Fibroblast of skin of back (primary cell): Measurements from ENCODE around the gene KLK5. TPM values are rescaled to one million over a fixed set of nuclear protein-coding genes. Genes with fewer than 3 reads are reported as not detected.
"Not testable (repeated sequence)": the region's sequence is repeated elsewhere in the genome, so short reads cannot be mapped to it uniquely, and the experiment has no call there.

Experiments
- DNase-seq: peaks from one replicate; pipeline ENCODE4 v3.0.0-alpha.2; 2013
- polyA plus RNA-seq, 2 experiments: library from polyadenylated mRNA; unstranded; fragments of 120-200 nt; gene quantifications; one replicate each; pipeline ENCODE4 v1.2.1, GENCODE V29; 2013; ENCODE audit not compliant: insufficient read length in 2 of 2

Gene KLK5, protein sequence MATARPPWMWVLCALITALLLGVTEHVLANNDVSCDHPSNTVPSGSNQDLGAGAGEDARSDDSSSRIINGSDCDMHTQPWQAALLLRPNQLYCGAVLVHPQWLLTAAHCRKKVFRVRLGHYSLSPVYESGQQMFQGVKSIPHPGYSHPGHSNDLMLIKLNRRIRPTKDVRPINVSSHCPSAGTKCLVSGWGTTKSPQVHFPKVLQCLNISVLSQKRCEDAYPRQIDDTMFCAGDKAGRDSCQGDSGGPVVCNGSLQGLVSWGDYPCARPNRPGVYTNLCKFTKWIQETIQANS
- polyA plus RNA-seq (2013, experiment 1 of 2; ENCODE audit: insufficient read length) = not detected
- polyA plus RNA-seq (2013, experiment 2 of 2; ENCODE audit: insufficient read length) = not detected

DNA sequence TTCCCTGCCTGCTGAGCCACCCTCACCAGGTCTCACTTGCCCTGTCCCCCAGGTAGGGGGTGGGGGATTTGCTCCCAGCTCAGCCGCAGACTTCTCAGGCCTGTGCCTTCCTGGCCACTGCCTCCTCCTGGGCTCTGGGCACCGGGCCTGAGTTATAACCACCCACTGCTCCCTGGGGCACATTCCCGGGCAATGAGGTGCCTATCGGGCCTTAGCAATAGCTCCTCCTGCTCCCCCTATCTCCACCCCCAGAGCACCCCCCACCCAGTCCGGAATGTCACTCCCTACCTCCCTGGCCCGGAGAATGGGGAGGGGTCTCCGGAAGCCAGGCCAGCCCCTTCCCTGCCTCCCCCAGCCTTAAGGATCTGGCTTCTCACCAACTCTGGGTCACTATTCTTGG, at the start of gene KLK5:
KLK5 (minus strand) TSS at position 129 of the 400 bp plus-strand sequence. CDS start 381 bp downstream, outside the sequence.
- no peak for DNase-seq

DNA sequence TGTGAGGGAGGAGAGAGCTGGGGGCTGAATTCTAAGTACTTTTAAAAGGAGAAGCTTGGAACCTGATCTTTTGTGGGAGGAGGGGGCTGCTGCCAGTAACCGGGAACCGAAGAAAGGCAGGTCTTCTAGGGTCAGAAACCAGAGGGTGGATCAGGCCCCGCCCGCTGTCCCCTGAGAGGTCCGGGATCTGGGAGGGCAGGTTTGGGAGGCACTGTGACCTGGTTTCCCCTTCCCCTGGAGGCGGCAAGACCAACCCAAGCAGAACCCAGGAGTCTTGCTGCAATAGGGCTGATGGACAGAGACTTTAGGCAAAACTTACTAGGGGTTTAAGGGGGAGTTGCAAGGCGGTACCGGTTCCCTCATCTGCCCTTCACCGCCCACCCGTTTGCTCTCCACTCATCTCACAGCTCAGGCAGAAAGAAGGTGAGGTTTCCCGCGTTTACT, 49.3 kb upstream of the KLK5 start:
- DNase-seq = no peak

DNA sequence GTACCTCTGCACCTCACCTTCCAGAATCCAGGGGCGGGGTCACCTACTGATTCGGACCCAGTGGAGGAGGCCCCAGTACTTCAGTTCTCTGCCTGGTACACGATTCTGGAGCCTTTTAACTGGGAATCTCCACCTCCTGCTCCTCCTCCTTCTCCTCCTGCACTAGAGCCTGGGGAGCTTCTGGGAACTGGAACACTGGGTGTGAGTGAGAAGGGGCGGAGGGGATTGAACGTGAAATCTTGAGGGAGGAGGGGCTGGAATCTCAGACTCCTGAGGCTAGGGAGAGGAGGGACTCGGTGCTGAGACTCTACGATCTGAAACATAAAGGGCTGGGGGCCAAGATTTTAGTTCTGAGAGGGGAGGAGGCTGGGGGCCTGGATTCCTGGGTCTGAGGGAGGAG, 48.7 kb upstream of the KLK5 start, which contains the start of gene KLK8:
KLK8 (minus strand) TSS at position 90 of the 400 bp plus-strand sequence. CDS start 437 bp downstream, outside the sequence.
- no peak for DNase-seq

DNA sequence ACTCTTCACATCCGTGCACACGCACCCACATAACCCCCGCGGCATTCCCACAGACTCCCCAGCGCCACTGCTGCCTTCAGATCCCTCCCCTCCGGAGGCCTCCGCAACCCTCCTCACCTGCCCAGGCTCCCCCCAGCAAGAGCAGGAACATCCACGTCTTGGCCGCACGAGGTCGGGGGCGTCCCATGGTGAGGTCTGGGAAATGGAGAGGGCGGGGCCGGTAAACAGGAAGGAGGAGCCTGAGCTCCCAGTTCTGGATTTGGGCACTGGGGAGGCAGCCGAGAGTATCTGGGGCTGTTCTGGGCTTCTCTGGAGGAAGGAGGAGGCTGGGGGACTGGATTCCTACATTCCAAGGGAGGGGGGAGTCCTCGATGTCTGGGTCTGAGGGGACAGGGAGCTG, 48.1 kb upstream of the KLK5 start:
- no peak for DNase-seq

DNA sequence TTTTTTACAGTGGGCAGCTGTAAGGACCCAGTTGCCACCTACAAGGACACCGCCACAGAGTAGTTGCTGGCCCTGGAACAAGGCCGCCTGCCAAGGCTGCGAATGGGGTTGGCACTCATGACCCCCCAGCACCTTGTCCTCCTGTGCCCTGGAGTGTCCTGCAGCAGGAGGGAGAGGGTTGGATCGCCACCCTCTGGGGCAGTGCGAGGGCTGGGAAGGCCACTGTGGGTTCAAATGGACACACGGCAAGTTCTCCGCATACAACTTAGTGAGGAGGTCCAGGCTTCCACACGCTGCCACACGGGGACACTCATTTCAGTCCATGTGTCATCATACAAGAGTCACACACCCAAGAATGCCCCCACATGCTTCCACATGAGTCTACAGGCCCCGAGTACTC, 47.6 kb upstream of the KLK5 start:
- no peak for DNase-seq

DNA sequence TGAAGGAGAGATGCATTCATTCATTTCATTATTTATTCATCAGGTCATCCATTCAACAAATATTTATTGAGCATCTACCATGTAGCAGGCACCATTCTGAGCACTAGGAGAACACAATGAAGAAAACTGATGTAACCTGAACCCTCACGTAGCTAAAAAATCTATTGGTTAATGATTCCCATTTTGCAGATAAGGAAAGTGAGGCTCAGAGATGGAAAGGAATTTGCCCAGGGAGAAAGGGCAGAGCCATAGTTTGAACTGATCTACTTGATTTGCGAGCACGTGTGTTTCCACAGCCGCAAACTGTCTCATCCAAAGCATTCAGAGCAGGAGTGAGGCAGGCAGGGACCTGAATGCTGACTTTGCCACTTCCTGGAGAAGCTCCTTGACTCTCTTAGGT, 45.8 kb upstream of the KLK5 start:
- no peak for DNase-seq

DNA sequence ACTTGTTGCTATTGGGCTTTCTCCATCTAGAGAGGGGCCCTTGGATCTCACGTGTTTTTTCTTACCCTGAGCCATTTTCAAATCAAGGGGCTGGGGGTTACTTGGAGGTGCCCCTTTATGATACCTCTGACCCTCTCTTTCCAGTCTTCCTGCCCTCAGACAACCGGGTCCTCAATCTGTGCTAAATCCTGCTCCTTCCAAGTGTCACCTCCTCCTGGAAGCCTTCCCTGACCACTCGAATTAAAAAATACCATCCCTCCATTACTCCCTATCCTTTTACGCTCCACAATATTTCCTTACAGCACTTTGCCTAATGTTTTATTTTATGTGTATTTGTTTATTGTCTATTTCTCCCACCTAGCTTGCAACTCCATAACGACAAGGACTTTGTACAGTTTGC, 45.2 kb upstream of the KLK5 start:
- DNase-seq = no peak

DNA sequence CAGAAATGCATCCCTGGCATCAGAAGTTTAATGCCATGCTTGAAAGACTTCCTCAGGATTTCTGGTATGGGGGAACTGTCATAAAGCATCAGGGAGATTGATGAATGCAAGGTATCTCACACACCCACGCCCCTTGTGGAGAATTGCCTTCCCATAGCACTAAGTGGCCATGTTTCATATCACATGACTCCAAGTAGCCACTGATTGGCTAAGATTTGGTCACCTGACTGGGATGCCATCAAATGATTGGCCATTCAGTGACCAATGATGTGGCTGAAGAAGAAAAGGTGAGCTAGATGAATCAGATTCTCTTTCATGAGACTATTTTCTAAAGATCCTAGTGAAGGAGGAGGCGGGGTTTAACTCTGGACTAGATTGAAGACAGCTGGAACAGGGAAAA, 41.3 kb upstream of the KLK5 start:
- no peak for DNase-seq

DNA sequence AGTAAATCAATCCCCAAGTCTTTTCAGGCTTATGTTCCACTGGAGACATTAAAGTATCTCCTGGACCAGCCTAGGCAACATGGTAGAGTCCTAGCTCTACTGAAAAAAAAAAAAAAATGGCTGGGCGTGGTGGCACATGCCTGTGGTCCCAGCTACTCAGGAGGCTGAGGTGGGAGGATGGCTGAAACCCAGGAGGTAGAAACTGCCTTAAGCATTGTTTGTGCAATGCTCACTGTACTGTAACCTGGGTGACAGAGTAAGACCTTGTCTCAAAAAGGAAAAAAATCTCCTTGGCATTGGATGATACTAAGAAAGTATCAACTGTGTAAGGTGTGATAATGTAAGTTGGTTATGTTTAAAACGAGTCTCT, 39.8 kb upstream of the KLK5 start:
- DNase-seq = no peak

DNA sequence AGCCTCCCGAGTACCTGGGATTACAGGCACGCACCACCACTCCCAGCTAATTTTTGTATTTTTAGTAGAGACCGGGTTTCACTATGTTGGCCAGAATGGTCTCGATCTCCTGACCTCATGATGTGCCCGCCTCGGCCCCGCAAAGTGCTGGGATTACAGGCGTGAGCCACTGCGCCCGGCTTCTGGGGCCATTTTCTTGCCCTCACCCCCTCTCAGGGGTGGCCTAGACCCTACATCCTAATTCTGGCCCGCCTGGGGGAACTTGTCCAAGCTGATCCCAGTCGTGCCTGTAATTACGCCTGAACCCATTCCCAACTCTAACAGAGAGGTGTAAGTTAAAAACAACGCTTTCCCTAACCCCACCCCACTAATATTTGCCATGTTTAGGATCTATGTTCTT, 31.6 kb upstream of the KLK5 start:
- not testable (repeated sequence) for DNase-seq

DNA sequence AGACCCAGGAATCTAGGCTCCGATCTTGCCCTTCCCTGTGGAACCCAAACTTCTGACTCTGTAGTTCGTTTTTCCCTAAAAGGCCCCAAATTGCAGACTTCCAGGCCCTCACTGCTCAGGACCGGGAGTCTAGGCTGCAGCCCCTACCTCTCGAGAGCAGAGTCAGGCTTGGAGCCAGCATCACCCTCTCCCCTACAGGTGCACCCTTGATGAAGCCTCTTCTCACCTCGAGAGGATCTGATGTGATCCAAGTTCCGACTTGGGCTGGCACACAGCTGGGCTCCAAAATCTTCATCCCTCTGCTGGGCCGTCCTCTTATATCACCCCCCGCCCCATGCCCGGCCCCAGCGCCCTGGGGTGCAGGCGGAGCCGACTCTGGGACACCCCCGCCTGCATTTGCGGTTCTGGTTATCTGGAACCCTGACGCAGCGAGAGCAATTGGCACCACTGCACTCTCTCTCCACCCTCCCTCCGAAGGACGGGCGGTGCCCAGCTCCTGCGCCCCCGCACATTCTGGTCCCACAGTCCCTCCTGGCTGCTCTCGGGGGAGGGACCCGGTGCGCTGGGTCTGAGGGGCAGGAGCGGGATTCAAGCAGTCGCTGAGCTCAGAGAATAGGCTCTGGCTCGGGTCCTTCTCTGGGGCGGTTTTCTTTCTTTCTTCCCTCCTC, 30.9 kb upstream of the KLK5 start, which contains the start of gene KLK7:
KLK7 (minus strand) TSS at position 293 of the 668 bp plus-strand sequence. CDS start 1,518 bp downstream, outside the sequence.
- DNase-seq = no peak

DNA sequence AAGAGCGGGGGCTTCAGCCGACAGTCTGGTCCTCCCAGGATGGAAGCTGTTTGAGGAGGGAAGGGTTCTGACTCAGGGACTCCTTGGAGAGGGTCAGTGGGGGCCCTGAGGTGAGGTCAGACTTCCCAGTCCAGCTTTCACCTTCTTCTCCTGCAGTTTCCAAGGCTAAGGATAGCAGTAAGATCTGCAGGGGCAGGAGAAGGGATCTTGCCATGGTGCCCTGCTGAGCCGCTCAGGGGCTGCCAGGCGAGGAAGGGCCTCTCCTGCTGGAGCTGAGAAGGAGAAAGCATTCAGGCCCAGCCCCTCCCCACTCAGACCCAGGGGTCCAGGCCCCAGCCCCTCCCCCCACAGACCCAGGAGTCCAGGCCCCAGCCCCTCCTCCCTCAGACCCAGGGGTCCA, 29.3 kb upstream of the KLK5 start:
- DNase-seq = no peak

DNA sequence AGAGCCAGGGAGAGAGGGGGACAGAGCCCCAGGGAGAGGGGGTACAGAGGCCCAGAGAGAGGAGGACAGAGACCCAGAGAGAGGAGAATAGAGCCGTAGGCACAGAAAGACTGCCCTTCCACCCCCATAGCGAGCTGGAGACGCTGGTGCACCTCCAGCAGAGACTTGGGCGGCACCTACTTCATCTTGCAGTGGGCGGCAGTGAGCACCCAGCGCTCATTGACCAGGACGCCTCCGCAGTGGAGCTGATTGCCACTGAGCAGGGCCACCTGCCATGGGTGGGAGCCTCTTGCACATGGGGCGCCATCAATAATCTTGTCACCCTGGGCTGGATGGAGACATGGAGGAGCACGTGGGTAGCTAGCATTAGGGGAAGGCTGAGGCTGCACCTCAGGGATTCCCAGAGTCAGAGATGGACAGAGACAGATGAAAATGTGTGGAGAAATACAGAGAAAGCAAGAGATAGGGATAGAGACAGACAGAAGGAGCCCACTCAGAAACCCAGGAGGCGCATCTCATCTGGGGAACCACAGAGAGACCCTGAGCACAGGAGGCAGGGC, 28.8 kb upstream of the KLK5 start:
- no peak for DNase-seq

DNA sequence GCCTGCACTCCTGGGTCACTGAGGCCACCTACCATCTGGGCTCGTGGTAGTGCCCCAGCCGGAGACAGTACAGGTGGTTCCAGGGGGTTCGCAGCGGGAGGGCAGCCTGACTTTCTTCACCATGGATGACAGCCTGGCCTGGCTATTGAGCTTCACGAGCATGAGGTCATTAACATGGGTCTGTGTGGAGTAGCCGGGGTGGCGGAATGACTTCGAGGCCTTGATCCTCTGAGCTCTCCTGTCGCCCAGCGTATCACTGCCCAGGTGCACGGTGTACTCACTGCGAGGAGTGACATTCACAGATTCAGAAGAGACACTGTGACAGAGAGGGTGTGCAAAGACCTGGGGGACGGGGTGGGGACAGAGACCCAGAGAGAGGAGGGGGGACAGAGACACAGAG, 27.4 kb upstream of the KLK5 start:
- no peak for DNase-seq

DNA sequence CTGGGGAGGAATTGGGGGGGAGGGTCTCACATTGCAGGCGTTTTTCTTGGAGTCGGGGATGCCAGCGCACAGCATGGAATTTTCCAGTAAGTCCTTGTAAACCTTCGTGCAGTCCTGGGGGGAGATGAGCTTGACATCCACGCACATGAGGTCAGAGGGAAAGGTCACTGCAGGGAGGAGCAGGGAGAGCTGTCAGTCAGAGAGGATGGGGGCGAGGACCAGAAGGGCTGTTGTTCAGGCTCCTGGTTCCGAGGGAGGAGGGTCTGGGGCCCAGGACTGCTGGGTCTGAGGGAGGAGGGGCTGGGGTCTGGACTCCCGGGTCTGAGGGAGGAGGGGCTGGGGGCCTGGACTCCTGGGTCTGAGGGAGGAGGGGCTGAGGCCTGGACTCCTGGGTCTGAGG, 26.9 kb upstream of the KLK5 start:
- no peak for DNase-seq

DNA sequence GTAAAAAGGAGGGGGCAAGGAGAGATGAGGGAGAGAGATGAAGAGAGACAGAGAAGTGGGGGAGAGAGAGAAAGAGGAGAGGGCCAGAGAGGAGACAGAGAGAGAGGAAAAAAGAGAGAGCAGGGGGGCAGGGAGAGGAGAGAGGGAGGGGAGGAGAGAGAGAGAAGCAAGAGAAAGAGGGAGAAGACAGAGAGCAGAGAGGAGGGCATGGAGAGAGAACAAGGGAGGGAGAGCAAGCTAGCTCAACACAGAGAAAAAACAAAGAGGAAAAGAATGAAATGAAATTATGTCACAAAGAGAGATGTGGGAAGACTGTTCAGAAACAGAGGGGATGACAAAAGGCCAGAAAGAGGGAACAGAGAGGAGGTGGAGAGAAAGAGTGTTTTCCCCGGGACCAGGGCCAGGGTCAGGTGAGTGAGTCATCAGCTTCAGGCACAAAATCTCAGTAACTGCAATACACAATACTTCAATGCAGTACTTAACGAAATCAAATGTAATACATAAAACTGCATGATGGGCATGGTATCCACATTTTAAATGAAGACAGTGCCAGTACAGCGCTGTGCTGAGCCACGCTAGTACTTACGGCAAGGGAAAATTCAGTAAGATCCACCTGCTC, 26.0 kb upstream of the KLK5 start:
- no peak for DNase-seq

DNA sequence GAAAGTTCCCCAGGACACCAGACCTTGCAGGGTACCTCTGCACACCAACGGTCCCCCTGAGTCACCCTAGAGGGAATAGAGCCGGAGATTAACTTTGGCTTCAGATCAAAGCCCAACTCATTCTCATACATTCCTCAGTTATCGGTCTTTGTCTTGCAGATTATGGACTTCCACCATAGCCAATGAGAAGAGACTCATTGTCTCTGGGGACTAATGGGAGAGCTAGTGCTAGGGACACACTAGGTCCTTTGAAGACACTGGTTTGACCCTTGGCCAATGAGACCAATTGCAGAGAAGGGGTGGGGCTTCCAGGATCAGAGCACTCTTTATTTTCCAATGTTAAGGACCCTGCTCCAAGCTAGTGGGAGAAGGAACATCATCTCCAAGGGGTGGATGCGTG, 24.8 kb upstream of the KLK5 start:
- DNase-seq = no peak

DNA sequence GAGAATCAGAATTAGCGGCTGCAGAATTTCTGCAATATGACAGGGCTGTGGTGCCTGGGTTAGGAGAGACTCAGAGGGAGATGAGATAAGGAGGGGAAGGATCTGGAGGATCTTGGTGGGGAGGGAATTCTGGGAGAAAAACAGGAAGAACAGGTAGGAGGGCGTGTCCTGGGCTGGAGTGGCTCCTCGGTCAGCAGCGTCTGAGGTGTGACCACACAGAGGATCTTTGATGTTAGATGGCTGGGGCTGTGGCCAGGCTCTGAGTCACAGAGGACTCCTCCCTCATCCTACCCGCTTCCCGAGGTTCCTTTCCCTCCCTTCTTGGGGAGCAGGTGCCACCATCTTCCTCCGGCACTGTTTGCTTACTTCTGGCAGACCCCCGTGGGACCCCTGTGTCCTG, 22.9 kb upstream of the KLK5 start:
- no peak for DNase-seq

DNA sequence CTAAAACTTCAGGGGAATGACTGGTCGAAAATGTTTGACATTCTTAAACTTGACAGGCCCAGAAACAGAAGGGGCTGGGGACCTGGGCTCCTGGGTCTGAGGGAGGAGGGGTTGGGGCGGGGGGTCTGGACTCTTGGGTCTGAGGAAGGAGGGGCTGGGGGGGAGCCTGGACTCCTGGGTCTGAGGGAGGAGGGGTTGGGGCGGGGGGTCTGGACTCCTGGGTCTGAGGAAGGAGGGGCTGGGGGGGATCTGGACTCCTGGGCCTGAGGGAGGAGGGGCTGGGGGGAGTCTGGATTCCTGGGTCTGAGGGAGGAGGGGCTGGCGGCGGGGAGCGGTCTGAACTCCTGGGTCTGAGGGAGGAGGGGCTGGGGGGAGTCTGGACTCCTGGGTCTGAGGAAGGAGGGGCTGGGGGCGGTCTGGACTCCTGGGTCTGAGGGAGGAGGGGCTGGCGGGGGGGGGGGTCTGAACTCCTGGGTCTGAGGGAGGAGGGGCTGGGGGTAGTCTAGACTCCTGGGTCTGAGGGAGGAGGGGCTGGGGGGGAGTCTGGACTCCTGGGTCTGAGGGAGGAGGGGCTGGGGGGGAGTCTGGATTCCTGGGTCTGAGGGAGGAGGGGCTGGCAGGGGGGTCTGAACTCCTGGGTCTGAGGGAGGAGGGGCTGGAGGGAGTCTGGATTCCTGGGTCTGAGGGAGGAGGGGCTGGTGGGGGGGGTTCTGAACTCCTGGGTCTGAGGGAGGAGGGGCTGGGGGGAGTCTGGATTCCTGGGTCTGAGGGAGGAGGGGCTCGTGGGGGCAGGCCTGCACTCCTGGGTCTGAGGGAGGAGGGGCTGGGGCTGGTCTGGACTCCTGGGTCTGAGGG, 22.1 kb upstream of the KLK5 start:
- DNase-seq = no peak

DNA sequence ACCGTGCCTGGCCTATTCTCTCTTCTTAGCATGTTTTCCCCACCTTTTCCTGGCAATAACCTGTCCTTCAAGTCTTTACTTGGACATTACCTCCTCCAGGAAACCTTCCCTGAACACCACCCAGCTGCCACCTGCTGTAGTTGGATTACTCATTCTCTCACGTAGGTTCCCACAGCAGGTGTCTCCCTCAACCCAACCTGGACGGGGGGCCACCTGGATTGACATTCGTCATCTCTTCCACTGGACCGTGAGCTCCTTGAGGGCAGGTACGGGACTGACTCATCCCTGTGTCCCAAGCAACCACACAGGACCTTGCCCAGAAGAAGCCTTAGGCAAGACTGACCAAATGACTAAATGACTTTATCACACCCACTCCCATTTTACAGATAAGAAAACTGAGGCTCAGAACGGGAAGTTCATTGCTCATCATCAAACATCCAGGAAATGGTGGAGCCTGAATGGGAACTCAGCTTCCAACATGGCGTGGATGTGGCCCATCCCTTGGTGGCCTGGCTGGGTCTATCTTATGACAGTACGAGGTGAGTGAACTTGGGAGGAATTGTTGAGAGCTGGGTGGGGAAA, 20.0 kb upstream of the KLK5 start:
- DNase-seq = no peak

DNA sequence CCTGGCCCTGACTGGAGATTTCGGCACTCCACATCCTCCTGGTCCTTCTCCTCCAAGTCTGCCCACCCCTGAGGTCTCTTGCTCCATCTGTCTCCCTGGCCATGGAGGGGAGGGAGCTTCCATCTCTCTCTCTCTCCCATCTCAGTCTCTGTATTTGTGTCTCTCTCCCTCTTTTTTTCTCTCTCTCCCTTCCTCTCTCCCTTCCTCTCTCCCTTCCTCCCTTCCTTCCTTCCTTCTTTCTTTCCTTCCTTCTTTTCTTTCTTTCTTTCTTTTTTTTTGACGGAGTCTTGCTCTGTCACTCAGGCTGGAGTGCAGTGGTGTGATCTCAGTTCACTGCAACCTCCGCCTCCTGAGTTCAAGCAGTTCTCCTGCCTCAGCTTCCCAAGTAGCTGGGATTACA, 17.0 kb upstream of the KLK5 start:
- not testable (repeated sequence) for DNase-seq

DNA sequence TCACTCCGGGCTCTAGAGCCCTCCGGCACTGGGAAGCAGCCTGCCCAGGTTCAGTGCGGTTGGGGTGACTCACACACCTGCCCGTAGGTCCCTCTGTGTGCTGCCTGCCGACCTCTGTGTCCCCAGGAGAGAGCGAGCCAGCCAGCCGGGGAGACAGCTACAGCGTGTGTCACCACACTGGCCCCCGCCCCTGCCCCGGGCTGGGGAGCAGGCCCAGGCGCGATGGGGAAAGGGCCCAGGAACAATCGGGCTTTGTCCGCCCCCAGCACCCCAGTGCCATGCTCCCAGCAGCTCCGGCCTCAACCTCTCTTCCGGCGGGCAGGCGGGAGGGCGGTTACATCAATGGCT, 16.5 kb upstream of the KLK5 start, which contains the start of gene KLK6:
KLK6 (minus strand) TSS at position 179 of the 348 bp plus-strand sequence. CDS start 1,487 bp downstream, outside the sequence.
- DNase-seq = no peak
